GM18861 (cell line): ENCODE measurements around the gene TFF2.

Source experiments
- ATAC-seq: cut with Tn5 transposase; IDR thresholded peaks from one replicate; pipeline ENCODE4 v1.9.1; 2021; ENCODE audit not compliant: unreplicated experiment

Gene TFF2

DNA sequence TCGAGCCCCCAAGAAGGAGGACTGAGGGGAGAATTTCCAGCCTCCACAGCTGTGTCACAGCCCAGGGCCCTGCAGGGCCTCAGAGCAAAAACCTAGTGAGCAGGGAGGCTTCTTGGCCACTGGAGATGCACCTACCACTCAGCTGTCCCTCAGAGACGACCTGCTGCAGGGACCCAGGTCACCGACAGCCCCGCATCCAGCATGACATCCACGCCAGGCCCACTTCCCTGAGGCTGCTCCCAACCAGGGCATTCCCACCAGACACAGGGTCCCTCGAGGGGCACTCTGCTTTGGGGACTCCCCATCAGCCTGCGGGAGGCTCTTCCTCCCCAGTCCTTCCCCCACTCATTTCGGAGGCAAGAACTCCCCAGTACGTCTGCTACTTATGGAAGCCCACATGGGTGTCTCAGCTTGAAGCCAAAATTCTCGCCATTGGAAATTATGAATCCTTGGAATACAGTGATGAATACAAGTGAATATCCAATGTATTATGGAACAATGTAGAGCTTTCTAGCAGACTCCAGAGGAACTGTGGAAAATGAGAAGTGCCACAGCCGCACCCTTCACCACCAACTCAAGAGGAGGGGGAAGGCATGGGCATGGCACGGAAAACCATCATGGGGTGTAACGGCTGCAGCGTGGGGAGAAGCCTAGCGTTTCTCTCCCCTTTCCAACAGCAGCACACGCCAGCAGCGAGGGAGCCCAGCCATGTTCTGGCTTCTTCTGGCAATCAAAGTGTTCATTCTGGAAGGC lies 42.5 kb downstream of the TFF2 start:
- ATAC-seq: no peak

DNA sequence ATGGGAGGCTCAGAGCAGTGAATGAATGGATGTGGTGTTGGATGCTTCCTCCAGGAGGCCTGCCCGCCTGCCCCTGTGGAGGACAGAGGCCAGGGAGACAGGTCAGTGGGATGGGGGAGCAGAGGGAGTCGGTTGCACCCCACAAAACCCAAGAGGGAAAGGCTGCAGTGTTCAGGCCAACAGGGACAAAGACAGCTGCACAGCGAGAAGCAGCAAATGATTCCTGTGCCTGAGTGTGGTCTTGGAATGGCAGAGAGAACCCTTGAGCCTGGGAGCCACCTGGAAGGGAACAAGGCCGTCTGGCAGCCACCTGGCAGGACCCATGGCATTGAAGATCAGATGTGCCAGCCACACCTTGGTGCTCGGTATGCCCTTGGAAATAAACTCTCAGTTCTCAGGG lies 43.7 kb downstream of the TFF2 start:
- no peak for ATAC-seq

DNA sequence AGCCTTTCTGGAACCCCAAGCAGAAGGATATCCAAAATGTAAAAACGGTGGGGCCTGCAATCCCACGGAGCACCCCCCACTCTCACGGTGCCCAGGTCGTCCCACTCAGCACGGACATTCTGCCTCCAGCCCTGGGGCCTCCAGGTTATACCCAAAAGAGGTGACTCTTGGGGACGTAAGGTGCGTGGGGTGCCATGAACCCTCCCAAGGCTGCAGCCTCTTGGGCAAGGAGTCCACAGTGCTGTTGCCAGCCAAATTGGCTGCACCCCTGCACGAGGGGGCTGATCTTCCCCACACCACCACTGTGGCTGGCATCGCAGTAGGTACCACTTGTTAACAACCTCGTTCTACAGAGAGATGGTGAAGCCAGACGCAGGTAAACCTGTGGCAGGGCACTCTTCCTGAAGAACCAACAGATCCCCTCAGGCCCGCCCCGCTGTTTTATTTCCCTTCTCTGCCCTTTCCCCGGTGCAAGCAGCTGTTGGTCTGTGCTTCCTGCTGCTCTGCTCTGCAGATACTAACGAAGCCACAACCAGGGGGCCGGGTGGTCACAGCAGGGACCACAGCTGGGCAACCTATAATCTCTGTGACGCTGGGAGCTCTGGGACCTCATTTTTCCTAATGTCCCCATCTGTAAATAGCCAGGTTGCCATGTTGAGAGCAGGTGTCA lies 44.3 kb downstream of the TFF2 start:
- ATAC-seq: no peak

DNA sequence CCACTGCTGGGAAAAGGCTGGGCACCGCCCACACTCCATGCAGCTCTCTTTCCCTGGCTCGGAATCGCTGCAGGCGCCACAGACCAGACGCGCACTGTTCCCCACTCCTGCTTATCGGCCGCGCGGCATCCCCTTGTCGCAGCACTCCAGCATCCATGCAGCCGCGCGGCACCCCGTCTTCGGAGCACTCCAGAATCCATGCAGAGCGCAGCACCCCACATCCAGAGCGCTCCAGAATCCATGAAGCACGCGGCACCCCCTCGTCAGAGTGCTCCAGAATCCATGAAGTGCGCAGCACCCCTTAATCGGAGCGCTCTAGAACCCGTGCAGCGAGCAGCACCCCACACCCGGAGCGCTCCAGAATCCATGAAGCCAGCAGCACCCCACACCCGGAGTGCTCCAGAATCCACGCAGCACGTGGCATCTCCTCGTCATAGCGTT lies 45.1 kb downstream of the TFF2 start:
- no peak for ATAC-seq

DNA sequence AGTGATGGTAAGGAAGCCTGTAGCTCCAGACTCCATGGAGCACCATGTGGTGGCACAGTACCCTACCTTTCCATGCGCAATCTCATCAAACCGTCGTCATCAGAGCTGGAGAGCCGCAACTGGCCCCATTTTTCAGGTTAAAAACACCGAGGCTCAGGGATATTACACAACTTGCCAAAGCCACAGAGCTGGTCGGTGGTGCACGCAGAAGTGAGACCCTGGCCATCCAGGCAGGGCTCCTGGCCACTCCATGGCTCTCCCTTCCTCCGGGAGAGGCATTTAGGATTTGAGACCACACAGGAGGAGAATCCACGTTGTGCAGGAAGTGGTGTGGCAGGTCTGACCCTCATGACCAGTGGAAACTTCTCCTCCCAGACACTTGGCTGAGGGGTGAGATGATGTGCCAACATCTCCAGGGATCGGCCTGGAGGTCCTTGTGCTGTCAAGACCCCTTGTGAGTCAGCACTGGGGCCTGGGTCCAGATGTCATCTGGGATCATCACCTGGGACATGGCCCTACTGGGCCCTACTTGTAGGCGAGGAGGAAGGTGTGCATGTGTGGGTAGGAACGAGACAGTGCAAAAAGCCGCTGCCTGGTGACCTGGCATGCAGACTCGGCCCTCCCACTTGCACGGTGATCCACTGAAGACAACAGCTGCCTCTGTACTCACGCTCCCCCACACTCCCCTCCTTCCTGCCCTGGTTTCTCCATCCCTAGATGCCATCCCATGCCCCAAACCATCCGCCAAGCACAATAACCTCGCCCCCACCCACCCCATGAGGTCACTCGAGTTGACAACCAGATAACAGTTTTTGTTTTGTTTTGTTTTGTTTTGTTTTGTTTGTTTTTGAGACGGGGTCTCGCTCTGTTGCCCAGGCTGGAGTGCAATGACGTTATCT lies 46.0 kb downstream of the TFF2 start:
- no peak for ATAC-seq

DNA sequence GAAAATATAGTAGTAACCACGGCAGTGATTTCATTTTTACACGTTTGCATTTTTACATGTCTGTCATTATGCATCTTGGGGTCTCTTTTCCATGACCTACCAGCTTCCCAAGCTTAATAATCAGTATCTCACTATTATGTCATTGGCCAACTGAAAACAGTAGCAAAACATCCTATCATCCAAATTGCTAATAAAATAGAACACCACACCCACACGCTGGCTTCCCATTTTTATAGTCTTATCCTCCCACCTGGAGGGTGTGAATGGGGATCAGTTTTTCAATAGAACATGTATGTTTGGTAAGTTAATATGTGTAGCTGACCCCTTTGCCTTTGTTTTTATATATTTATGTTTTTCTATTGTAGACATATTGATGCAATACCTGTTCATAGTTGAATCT lies 47.4 kb downstream of the TFF2 start:
- no peak for ATAC-seq

DNA sequence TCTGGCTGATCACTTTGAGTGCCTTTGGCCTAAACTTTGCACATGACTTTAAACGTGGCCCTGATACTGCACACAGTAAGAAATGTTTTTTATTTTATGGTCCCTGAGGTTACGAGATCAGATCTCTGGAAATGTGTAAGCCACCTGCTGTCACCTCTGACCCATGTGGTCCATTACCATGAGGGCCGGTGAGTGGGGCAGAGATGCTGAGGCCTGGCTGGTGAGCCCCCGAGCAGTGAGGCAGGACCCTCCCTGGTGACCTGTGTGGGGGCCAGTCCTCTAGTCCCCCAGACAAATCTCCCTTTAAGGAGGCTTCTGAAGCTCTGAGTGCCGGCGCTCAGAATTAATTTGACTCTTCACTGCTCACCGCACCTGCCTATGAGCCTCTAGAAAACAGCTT lies 48.0 kb downstream of the TFF2 start:
- ATAC-seq: no peak

DNA sequence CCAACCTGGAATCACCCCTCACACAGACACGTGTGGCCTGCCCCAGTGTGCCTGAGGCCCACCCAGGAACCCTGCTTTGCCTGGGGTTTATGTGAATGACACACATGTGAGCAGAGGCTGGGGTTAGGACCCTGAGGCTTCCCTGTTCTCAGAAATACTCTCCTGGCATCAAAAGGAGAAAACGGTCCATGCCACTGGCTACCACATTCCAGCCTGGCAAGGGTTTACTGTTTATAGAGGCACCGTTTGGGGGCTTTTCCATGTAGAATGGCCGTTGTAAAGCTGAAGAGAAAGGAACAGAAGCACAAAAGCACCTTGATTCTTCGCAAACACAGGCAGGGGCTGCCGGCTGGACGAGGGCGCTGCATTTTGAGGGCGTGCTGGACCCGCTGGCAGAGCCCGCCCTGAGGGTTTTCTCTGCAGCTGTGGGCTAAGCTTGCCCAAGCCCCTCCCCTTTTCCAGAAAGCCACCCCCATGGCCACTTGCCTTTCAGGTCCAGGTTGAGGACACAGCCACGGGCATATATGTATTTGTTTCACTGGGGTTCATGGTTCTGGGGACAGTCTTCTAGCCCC lies 48.6 kb downstream of the TFF2 start:
- no peak for ATAC-seq

DNA sequence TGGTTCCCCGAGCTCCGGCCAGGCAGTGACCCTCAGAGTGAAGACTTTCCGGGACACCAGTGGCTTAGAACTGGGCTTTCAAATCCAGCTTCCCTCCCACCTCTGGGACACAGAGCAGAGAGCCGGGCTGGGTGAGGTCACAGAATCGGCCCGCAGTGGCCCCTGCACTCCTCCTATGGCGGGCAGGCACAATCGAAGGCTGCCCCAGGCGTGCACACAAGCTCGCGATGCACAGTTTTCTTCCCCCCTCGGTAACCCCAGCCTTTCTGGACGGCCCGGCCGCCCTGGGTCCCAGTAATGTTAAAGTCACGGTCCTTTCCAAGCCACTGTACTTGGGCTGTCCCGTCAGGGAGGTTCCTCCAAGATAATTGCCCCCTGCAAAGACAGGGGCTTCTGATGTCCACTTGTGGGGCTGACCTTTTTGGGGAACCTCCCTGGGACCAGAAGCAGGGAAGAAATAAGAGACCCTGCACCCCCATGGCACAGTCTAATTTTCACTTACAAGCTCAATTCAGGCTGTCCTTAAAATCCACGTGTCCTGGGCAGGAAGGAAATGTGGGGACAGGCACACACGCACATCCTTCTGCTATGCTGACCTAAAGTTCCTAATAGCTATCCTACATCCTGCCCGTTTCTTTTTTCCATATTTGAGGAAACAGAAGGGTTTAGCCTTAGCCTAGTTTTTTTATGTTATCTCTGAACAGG lies 49.3 kb downstream of the TFF2 start:
- ATAC-seq: no peak

DNA sequence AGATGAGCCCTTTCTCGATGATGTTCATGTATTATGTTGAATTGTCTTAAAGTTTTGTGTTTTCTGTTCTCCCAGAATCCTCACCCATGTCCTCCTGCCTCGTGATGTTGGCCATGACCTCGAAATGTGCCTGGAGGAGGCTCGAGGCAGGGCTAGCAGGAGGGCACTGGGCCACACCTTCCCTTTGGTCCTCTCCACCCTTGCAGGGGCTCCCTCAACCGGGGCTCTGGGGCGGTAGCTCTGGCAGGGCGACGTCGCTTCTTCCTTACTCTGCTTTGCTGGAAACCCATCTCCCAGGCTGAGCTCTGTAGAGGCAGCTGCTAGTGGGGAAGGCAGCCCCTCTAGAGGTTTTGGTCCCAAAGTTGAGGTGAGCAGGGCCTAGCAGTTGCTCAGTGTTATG lies 49.8 kb downstream of the TFF2 start:
- ATAC-seq: no peak

DNA sequence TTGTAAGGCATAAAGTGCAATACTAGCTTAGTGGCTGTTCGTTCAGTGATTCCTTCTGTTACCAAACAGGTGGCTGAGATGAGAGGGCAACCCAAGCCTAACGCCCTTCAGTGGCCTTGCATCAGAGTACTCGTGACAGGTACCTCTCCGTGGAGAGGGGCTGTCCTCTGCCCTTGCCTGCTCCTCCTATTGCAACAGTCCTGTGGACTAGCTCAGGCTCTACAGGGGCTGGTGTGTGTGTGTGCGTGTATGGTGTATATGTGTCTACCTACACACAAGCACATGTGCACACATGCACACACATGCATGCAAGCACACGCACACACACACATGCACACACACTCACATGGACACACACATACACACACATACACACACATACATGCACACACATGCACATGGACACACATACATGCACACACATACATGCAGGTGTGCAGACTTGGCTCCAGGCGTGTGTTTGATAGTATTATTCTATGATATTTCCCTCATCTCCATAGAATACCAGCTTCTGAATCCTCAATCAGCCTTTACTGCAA lies 50.7 kb downstream of the TFF2 start:
- no peak for ATAC-seq

DNA sequence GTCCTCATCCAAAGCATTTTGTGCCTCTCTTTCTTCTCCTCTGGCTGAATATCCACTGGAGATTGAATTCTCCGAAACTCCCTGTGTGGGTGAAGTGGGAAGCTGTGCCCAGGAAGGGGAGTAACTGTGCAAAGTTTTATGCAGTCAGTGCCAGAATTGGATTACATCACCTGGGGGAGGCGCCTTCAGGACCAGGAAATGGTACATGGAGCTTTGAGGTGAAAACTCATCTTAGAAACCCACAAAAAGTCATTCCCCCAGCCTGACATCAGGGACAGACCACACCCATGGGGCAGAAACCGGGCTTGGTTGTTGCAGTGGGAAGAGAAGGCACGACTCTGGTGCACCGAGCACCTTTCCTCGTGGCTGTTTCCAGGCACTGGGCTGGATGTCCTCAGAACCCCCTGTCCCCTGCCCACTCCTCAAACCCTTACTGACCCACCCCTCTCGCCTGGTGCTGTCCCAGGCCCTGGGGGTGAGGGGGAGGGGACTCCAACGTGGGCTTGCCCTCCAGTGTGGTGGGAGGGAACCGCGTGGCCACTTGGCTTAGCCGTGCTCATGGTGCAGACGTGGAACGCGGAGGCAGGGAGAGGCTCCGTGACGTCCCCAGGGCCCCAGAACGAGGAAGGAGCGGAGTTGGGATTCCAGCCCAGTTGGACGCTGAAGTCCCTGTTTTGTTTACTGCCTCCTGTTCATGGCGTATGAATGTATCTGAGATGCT lies 51.3 kb downstream of the TFF2 start:
- no peak for ATAC-seq

DNA sequence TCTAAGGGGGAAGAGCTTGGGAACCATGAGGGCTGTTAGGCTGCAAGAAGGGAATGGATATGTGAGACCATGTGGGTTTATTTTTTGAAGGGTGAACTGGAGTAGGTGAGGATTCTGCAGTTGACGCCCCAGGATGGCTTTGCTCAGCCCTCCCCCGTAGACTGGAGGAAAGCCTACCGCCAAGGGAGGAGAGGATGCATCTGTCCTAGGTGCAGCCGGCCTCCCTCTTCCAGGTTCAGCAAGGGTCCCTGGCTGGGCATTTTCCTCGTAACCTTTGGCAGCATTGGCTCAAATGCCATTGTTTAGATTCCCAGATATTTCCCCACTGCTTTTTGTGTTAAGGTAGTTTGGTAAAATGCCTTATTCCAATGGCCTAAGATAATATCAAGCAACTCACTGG lies 52.1 kb downstream of the TFF2 start:
- ATAC-seq: no peak

DNA sequence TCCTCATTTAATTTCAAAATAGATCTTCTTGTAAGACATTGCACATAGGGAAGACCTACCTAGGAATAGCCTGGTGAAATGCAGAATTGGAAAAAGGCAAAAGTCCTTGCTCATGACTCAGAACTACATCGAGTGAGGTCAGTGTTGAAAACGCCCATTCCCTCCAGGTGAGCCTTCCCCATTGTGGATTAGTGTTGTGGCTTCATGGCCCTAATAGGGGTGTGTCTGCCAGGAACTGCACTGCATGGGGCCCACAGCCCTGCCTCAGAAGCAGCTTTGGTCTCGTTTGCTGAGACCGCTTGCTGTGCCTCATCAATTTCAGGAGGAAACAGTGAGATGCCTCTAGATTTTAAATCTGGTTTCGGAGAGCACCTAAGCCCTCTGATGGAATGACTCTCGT lies 52.6 kb downstream of the TFF2 start:
- no peak for ATAC-seq

DNA sequence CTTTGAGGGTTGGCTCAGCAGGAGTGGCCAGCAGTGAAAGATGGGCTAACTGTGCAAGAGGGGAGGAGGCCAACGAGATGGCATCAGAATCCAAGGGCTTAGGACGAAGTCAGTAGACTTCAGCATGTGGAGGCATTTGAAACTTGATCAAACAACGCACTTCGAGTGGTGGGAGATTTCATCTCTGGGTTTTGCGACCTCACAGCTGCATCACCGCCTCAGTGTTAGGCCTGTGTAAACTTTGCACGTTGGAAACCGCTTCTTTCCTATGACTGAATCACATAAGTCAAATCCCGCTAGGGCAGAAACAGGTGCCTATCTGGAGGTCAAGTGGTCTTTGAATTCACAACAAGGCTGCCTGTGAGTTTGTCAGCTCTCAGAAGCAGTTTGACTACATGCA lies 53.4 kb downstream of the TFF2 start:
- no peak for ATAC-seq

DNA sequence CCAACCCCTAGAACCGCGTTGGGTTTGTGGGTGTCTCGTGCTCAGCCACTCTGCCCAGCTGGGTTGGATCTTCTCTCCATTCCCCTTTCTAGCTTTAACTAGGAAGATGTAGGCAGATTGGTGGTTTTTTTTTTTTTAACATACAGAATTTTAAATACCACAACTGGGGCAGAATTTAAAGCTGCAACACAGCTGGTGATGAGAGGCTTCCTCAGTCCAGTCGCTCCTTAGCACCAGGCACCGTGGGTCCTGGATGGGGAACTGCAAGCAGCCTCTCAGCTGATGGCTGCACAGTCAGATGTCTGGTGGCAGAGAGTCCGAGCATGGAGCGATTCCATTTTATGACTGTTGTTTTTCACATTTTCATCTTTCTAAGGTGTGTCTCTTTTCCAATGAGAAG lies 54.3 kb downstream of the TFF2 start:
- no peak for ATAC-seq
